DOHH2 (cell line): ENCODE data around the gene BNC2.

Experiments
- CTCF ChIP-seq: fragments of 200-600 bp; sonication (generic); IDR thresholded peaks from one replicate; pipeline ENCODE4 v1.5.1; 2014; ENCODE audit warnings: antibody characterized with exemption, mild to moderate bottlenecking, low read depth, low read length; ENCODE audit not compliant: poor library complexity, severe bottlenecking
- EZH2phosphoT487 ChIP-seq: fragments of 200-600 bp; sonication (generic); IDR thresholded peaks from 2 replicates; pipeline ENCODE4 v1.6.1; 2017; ENCODE audit warnings: borderline replicate concordance, mild to moderate bottlenecking, antibody characterized with exemption, low read length, moderate library complexity, mixed read lengths

- TF ChIP-seq CTCF: no peak
- no peak for TF ChIP-seq EZH2phosphoT487
Observed at GRCh38 chr9:16664211-16664610, 206.3 kb downstream of the BNC2 start.
